GM18517 (cell line): ENCODE results near the gene ZNF263.

ENCODE experiments used
- ATAC-seq: cut with Tn5 transposase; IDR thresholded peaks from one replicate; pipeline ENCODE4 v1.9.1; 2021; ENCODE audit warnings: mild to moderate bottlenecking, moderate library complexity; ENCODE audit not compliant: unreplicated experiment

Gene ZNF263

DNA sequence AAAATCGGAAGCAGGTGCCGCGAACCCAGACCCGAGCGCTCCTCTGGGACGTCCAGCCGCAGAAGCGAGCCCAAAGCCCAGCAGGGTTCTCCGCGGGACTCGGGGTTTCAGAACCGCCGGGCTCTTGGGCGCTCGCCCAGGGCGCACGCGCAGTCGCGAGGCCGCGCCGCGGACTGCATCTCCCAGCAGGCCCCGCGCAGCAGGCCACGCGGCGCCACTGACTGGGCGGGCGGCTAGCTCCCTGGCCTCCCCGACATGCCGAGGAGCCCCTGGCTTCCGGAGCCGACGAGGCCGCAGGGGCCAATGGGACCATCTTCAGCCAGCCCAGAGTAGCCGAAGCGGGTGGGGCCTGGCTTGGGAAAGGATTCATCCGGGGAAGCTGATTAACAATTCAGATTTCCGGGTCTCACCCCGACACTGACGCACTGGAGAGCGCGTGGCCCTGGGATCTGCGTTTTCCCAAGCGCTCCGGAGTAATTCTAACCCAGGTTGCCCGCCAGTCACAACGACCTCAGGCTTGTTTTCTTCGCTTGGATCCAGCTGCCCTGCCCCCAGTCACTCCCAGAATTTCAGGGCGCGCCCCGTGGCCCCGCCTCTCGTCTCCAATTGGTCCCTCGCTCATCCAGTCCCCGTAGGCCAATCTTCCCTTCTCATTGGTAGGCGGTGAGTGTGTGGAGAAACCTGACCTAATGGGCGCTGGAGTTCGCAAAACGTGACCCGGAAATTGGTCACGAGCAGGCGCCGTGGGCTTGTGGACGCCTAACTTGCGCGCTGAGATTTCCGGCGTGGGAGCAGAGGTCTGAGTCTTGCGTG lies at the start of gene ZNF263:
Gene ZNF263, plus strand, starts transcription at position 762 of the 813 bp plus-strand sequence. CDS start 328 bp downstream, outside the sequence.
- ATAC-seq, result peak; percentile 81

DNA sequence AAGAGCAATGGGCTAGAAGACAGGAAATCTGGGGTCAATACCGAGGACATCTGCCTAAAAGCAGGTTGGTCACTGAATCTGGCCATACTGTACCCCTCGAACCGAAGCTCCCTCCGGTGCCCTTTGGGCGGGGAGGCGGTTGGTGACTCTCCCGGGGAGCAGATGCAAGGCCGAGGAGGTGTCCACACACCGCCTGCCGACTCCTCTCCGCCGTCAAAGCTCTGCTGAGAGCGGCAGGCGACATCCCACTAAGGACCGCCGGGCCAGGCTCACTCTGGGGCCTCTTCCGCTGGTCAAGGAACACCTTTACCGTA lies 48.8 kb upstream of the ZNF263 start:
- ATAC-seq, result peak; percentile 7

DNA sequence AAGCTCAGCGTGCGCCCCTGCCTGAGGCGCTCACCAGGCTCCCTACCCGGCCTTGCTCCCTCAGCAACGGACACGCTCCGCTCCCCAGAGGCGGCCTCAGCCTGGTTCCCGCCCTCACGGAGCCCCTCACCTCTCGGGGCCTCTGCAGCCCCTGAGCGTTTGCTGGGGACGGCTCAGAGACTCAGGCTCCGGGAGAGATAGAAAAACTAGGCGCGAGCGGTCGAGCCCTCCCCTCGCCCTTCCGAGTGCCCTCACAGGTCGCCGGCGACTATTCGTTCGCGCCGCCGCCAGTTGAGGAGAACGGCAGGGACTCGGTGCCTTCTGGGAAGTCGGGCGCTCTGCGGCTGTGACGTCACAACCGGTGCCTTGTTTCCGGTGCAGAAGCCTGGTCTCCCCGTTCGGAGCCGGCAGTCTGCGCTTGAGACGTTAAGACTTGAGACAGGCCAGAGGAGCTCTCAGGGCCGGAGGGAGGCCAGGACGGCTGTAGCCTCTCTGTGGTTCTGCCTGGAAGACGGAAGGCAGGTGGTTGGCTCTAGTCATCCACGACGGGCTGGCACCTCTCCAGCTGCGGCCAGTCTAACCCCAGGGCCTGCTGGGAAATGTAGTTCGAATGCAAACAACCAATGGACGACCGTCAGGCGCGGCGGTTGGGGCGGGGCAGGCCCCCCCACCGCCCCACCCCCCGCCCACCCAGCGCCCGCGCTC lies 48.3 kb upstream of the ZNF263 start, which contains the start of gene ZNF200:
Gene ZNF200, minus strand, starts transcription at position 302 of the 705 bp plus-strand sequence. CDS start 1,403 bp downstream, outside the sequence.
- peak; percentile 84 for ATAC-seq

DNA sequence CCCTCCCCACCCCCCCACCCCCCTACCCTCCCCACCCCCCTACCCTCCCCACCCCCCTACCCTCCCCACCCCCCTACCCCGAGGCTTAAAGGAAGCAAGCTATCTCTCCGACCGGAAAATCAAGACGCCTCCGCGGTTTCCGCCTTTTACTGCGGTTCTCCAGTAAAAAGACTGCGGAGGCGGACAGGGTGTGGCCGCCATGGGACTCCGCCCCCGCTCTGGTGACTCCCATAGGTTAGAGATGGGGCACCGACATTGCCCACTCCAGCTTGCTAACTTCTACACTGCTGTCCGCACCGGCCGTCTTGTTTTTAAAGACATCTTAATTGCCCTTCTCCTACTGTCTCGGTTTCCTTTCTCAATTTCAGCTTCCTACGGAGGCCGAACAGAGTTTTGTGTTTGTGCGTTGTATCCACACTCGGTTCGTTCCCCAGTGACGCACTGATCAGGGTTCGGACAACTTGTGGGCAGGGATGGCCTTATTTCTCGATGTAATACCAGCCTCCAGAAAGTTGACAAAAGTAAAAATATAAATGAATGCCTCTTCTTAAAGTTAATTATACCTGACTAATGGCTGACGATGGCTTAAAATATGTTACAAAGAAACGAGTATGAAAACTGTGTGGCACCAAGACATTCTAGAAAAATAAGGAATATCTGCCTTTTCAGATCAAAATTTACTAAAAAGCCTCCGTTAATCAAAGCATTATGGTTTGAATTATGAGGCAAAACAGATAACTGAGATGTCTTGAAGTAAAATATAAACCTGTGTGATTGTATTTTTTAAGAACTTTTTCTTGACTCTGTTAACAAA lies 47.2 kb upstream of the ZNF263 start:
- ATAC-seq, result no peak

DNA sequence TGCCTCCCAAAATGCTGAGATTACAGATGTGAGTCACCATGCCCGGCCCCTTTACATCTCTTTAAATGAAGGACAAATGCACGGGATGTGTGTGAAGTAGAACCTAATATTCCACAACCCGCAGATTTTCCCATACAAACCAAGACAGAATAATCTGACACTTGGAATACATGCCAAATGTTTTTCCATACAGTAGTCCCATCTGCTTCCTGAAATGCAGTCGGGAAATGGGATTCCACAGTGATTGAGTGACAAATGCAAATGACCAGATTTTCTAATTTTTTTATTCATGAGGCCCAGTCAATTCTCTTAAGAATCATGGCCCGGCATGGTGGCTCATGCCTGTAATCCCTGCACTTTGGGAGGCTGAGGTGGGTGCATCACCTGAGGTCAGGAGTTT lies 41.5 kb upstream of the ZNF263 start:
- ATAC-seq, result no peak

DNA sequence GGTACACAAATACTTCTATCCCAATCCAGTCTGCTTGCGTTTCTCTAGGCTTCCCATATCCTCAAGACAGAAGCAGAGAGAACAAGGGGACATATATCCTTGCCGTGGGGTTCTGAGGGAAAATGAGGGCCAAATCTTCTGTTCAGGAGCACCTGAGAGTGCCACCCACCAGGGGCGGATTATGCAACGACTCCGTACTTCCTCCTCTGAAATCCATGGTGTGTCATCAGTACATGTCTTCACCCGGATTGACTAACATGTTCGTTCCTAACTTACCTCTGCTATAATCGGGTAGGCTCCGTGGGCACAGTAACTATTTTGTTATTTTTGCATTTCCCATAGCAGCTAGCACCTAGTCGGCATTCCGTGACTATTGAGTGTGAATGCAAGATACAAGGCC lies 40.6 kb upstream of the ZNF263 start:
- no peak for ATAC-seq

DNA sequence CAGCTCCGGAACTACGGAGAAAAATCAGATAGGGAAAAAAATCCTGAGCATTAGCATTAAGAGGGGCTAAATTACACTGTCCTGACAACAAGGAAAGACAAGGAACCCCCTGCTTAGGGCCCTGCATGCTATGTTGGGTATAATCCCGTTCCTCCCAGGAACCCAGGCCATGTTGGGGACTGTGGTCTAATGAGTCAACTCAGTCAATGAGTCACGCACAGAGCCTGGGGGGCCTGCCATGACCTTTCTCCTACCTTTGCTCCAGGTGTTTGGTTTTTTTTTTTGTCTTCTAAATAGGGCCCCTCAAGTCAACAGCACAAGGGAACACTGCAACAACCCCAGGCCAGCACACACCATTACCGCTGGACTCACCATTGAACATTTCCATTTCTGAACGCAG lies 39.4 kb upstream of the ZNF263 start:
- no peak for ATAC-seq

DNA sequence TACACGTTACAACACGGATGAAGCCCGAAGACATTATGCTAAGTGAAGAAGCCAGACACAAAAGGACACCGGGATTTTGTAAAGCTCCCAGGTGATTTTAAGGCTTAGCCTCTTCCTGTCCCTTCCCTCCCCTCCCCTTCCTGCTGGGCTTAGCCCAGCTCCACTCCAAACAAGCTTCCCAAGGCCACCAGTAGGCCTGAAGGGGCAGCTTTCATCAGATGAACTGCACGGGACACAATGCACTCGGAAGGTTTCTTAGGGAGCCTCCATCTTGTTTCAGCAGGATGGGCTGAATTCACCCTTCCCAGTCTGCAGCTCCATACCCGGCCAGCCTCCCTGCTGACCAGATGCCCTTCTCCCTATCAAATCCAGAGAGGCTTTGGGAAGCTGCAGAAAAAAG lies 37.3 kb upstream of the ZNF263 start:
- ATAC-seq, result no peak

DNA sequence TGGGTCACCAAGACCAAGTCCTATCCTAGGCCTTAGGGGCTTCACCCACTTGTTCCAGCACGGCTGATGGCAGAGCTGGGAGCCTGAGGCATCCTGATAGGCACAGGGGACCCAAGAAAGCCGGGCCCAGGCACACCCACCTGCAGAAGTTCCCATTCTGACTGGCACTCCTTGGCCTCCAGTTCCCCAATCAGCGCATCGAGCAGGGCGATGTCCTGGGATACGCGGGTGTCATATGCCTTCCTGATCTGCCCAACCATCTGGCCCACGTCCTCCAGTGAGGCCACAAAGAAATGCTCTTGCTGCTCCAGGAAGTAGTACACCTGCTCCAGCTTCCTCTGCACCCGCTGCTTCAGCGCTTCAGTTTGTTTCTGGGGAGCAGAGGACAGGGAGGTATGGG lies 36.4 kb upstream of the ZNF263 start:
- ATAC-seq, result no peak

DNA sequence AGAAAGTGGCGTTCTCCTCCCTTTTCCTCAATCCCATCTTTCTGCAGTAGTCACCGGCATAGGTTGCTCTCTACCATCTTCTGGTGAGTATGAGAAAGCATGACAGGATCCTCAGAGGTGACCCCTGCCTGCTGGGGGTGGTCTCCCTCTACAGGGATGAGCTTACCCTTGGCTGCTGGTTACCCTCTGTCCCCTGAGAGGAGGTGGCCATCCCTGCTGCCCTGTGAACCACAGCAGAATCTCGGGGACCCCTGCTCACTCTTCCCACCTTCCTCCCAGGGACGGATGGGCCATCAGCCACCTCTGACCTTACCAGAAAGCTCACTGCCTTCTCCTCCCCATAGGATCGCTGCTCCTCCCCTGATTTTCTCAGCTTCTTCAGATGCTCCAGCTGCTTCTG lies 34.7 kb upstream of the ZNF263 start:
- ATAC-seq, result no peak

DNA sequence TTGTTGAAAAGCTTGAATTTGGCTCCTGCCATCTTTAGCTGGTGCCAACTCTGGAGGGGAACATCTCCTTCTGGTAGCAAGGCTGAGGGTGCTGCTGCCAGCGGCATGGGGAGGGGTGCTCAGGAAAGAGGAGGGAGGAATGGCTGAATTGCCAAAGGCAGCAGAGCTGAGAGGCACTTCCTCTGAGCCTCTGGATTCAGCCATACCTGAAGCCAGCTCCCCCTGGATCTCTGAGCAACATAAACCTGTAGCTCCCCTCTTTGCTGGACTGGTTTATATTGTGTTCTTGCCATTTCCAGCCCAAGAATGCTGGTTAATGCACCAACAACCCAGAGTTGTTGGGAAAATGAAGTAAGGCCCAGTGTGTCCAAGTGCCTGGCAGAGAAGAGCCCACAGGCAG lies 34.3 kb upstream of the ZNF263 start:
- no peak for ATAC-seq

DNA sequence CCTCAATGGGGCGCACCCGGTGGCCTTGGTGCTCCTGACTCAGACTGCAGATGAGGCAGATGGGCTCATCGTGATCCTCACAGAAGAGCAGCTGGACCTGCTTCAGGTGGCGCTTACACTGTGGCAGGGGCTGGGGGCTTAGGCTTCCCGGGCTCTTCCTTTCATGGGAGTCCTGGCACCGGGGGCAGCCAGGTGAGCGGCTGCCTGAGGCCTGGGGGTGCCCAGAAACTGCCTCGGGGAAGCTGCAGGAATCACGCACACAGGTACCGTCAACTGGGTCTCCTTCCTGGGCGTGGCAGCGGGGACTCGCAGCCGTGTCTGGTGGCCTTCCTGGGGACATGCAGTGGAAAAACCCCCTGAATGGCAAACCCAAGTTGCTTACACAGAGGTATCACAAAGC lies 33.8 kb upstream of the ZNF263 start:
- ATAC-seq, result no peak

DNA sequence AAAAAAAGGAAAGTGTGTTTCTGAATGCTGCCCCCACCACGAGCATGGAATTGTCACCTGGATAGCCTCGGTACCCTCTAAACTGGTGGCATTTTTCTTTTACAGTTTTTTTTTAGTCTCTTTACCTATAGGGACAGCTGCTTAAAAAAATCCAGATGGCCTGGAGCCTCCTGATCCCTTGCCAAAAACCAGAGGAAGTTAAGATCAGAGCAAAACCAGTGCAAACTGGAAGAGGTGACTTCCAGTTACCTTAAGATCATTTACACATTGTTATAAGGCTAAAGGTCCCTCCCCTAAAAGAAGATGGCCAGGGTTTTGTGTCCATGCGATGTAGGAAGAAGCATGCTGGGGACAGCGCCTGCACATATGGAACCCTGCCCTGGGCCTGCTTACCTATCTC lies 30.3 kb upstream of the ZNF263 start:
- ATAC-seq, result no peak

DNA sequence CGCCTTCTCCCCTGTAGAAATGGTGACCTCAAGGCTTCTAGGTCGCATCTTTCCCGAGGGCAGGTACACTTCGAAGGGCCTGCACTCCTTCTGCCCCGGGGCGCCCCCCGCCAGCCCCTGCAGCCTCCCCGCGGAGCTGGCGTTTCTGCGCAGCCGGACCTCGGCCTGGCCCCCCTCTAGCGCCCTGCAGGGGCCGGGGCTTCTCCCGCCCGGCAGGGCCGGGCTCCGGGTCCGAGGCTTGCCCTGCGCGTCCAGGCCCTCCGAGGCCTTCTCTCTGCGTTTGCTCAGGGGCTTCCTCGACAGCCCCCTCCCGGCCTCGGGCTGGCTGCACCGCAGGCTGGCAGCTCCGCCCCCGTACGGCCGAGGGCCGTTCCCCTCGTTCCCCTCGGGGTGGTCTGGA lies 29.0 kb upstream of the ZNF263 start:
- ATAC-seq, result no peak

DNA sequence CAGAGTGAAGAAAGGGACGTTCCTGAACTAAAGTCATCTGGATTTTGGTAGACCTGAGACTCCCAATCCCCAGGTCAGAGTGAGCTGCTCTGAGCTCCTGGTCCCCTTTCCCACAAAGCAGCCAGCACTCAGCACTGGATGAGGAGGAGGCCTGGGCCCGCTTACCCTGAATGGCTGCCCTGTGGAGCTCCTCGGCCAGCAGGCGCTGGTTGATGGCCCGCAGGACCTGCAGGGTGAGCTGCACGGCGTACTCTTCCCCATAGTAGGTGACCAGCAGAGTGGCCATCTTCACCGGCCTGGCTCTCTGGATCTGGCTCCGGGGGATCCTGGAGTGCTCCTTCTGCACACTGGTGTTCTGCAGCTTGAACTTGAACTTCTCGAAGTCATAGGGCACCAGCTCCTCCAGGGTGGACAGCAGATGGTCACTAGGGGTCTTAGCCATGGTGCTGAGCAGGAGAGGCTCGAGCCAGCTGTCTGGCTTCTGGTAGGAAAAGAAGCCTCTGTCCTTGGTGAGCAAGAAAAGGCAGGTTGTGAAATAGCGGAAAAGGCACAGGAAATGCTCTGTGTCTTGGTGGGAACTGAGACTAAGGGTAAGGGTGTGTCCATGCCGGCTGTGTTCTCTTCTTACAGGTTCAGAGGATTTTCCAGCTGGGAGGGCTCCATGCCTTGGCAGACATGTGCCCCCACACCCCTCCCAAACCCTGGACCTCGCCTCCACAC lies 27.0 kb upstream of the ZNF263 start, which contains the start of gene MEFV:
Gene MEFV, minus strand, starts transcription at position 488 of the 720 bp plus-strand sequence. Its CDS starts 46 bp downstream, at position 442.
- ATAC-seq, result no peak

DNA sequence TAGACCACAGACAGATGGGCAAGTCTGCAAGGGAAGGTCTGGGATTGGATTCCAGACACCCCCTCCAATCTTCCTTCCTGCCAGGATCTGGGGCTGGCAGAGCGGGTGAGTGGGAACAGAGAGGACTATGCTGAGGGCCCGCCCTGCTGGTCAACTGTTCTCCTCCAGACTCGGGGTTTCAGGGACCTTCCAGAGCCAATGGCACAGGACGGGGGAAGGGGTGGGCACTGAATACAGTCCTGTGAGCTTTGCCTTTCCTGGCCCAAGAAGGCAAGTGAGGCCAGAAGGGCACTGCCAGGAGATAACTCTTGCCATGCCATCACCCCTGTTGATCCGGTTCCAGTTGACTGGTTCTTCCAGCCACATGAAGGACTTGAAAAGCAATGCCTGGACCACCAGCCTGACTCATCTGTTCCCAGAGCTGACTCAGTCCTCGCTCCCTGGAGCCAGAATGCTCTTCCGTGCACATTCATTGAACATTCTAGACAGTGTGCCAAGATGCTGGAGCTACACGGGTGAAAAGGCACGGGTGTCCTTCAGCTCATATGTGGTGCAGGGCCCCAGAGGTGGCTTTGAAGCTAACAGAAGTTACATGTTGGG lies 26.3 kb upstream of the ZNF263 start:
- ATAC-seq, result no peak

DNA sequence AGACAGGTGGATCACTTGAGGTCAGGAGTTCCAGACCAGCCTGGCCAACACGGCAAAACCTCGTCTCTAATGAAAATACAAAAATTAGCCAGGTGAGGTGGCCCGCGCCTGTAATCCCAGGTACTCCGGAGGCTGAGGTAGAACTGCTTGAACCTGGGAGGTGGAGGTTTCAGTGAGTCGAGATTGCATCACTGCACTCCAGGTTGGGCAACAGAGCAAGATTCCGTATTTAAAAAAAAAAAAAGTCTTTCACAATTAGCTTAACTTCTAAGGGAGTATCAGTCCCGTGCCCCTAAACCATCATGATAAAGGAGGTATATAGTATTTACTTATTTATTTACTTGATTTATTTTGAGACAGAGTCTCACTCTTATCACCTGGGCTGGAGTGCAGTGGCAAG lies 23.5 kb upstream of the ZNF263 start:
- no peak for ATAC-seq

DNA sequence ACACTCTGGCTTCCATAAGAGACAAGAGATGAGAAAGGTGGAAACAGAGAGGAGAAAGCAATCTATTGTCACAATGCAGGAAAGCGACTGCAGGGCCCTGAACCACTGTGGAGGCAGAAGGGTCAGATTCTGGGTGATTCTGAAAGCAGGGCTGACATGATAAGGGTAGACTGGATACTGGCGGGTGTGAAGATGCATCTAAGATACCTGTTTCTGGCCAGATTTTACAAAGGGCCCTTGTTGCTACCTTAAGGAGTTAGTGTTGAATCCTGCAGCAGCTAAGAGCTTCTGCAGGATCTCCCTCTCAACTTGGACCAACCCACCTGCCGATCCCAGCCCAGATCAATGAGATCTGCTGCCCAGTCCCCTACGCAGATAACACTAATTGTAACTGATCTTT lies 20.8 kb upstream of the ZNF263 start:
- no peak for ATAC-seq

DNA sequence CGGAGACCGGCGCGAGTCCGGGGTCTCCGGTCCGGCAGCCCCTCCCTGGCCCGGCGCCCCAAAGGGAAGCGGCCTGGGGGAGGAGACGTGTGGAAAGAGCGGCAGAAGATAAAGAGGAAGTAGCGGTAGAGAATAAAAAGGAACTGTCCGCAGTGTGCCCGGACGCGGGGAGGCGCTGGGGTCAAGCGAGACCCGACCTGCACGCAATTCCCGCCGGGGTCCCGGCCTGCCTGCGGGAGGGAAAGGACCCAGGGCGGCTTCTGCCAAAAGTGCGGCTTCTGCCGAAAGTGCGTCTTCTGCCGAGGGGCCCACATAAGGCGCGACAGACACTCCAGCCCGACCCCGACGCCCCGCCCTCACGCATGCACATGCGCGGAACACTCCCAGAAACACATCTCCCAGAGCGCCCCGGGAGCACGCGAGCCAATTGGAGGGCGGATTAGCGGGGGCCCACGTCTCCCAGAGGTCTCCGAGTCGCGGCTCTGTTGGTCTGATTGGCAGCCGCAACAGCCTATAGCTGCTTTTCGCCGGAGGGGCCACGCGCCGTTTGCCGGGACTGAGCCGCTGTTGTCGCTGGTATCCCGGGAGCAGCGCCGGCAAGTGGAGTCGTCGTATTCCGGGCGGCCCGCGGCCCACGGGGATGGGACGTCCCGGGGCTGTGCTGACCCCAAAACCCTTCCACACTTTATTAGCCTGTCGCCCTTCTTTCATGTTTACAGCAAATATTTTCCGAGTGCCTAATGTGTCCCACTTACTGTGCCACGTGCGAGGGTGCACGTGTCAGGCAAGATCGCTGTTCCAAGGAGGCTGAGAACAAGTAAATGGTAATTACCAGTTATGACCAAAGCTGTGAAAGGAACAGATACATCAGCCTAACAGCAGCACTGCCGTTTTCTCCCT lies 18.9 kb upstream of the ZNF263 start:
- peak; percentile 81 for ATAC-seq
